ENCODE results near the gene FYCO1.

The FYCO1 gene

DNA sequence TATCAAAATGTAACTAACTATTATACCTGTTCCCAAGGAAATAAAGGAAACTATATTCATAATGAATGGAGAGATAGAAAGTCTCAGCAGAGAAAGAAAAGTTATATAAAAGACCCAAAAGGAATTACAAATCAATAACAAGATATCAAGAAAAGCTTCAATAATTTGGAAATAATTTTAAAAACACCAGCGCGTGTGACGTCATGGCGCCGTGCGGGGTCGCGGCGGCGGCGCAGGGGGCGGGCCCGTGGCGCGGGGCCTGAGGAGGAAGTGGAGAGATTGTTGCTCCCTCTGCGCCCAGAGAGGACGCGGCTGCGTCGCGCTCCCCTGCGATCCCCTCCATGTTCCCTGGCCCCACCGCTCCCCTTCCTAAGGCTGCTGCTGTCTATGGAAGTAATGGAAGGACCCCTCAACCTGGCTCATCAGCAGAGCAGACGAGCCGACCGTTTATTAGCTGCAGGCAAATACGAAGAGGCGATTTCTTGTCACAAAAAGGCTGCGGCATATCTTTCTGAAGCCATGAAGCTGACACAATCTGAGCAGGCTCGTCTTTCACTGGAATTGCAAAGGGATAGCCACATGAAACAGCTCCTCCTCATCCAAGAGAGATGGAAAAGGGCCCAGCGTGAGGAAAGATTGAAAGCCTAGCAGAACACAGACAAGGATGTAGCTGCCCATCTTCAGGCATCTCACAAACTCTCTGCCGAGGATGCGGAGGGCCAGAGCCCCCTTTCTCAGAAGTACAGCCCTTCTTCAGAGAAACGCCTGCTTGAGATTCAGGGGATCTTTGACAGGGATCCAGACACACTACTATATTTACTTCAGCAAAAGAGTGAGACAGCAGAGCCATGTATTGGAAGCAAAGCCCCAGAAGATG, 27.5 kb upstream of the FYCO1 start:
- Histone ChIP-seq H3K36me3 (ENCODE audit: control insufficient read depth, insufficient read depth, low read length) (no peaks in the 10 kb centered on the region), H3K27me3 (ENCODE audit: control insufficient read depth, insufficient read depth, low read length) (no peaks in the 10 kb centered on the region), H3K4me1 (ENCODE audit: control insufficient read depth, insufficient read depth, low read length) (no peaks in the 10 kb centered on the region), H3K27ac (ENCODE audit: low read depth, low read length) (no peak overlapping the region), H3K9ac (ENCODE audit: low read length) (no peak overlapping the region), H3K4me3 (ENCODE audit: low read length) (no peak overlapping the region)

DNA sequence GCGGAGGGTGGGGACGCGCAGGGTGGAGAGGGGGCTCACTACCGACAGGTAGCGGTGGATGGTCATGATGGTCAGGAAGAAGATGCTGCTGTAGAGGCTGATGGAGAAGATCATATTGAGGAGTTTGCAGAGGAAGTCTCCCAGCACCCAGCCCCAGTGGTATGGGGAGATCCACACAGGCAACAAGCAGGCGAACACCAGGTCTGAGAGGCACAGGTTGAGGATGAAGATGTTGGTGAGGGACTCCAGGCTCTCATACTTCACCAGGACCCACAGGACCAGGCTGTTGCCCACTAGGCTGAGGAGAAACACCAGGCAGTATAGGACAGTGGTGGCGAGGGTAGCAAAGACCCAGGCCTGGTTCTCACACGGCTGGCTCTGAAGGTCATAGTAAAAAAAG, 25.9 kb upstream of the FYCO1 start:
- no peaks in the 10 kb centered on the region for H3K27me3 ChIP-seq (ENCODE audit: control insufficient read depth, insufficient read depth, low read length)
- H3K9ac ChIP-seq (ENCODE audit: low read length), result no peak overlapping the region

GRCh38 chr3:46020766-46021510, 25.3 kb upstream of the FYCO1 start:
- H3K9ac ChIP-seq (ENCODE audit: low read length), result no peak overlapping the region
- H3K4me3 ChIP-seq (ENCODE audit: low read length), result no peak overlapping the region
- H3K27me3 ChIP-seq (ENCODE audit: control insufficient read depth, insufficient read depth, low read length), result no peaks in the 10 kb centered on the region
- no peak overlapping the region for H3K27ac ChIP-seq (ENCODE audit: low read depth, low read length)
- no peaks in the 10 kb centered on the region for H3K4me1 ChIP-seq (ENCODE audit: control insufficient read depth, insufficient read depth, low read length)
- H3K36me3 ChIP-seq (ENCODE audit: control insufficient read depth, insufficient read depth, low read length), result no peaks in the 10 kb centered on the region

More for the DNA sequence above, 25.9 kb upstream of the FYCO1 start:
- Histone ChIP-seq H3K27ac (ENCODE audit: low read depth, low read length) (no peak overlapping the region), H3K36me3 (ENCODE audit: control insufficient read depth, insufficient read depth, low read length) (no peaks in the 10 kb centered on the region), H3K4me3 (ENCODE audit: low read length) (no peak overlapping the region), H3K4me1 (ENCODE audit: control insufficient read depth, insufficient read depth, low read length) (no peaks in the 10 kb centered on the region)

- H3K27me3 ChIP-seq (ENCODE audit: control insufficient read depth, insufficient read depth, low read length), result no peaks in the 10 kb centered on the region
- no peak overlapping the region for H3K4me3 ChIP-seq (ENCODE audit: low read length)
- H3K9ac ChIP-seq (ENCODE audit: low read length), result no peak overlapping the region
- H3K4me1 ChIP-seq (ENCODE audit: control insufficient read depth, insufficient read depth, low read length), result no peaks in the 10 kb centered on the region
- no peak overlapping the region for H3K27ac ChIP-seq (ENCODE audit: low read depth, low read length)
- H3K36me3 ChIP-seq (ENCODE audit: control insufficient read depth, insufficient read depth, low read length), result no peaks in the 10 kb centered on the region
Measured at GRCh38 chr3:46019707-46020106, 24.1 kb upstream of the FYCO1 start.

- Histone ChIP-seq H3K27me3 (ENCODE audit: control insufficient read depth, insufficient read depth, low read length) (no peaks in the 10 kb centered on the region), H3K36me3 (ENCODE audit: control insufficient read depth, insufficient read depth, low read length) (no peaks in the 10 kb centered on the region), H3K4me3 (ENCODE audit: low read length) (no peak overlapping the region), H3K27ac (ENCODE audit: low read depth, low read length) (no peak overlapping the region), H3K9ac (ENCODE audit: low read length) (no peak overlapping the region), H3K4me1 (ENCODE audit: control insufficient read depth, insufficient read depth, low read length) (no peaks in the 10 kb centered on the region)
Measured at GRCh38 chr3:46017720-46018119, 22.1 kb upstream of the FYCO1 start.

DNA sequence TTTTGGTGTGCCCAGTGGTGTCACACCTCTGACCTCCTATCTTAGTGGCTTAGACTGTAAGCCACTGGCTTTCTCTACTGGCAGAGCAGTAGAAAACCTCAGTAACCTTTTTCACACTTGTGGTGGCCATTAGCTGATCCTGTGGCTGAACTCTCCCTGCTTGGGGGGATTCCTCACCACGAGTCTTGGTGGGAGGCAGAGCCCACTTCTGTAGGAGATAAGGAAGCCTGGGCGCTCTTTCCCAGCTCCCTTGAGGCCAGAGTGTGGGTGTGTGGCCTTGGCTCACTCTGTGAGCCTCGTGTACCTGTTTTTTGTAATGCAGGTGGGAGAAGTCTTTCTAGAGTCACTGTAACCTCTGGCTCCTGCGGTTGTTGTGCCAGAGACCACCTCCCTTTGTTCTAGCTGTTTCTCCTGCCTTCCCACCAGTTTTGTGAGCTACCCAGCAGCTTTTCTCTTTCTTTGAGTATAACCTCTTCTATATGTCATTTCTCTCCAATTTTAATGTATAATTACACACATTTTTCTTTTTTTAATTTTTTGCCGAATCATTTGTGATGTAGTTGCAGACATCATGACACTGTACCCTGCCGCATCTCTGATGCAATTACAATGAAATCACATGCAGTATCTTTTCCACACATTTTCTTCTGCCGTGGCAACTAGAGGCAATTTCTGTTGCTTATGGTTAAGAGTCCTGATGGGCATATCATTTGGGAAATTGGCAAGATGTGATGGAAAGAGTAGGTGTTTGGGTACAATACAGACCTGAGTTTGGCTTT, 17.9 kb upstream of the FYCO1 start:
- Histone ChIP-seq H3K9ac (ENCODE audit: low read length) (no peak overlapping the region), H3K27ac (ENCODE audit: low read depth, low read length) (no peak overlapping the region), H3K4me3 (ENCODE audit: low read length) (no peak overlapping the region), H3K27me3 (ENCODE audit: control insufficient read depth, insufficient read depth, low read length) (no peaks in the 10 kb centered on the region), H3K4me1 (ENCODE audit: control insufficient read depth, insufficient read depth, low read length) (no peaks in the 10 kb centered on the region), H3K36me3 (ENCODE audit: control insufficient read depth, insufficient read depth, low read length) (no peaks in the 10 kb centered on the region)

GRCh38 chr3:46012246-46012645, 16.6 kb upstream of the FYCO1 start:
- Histone ChIP-seq H3K4me1 (ENCODE audit: control insufficient read depth, insufficient read depth, low read length) (no peaks in the 10 kb centered on the region), H3K4me3 (ENCODE audit: low read length) (no peak overlapping the region), H3K36me3 (ENCODE audit: control insufficient read depth, insufficient read depth, low read length) (no peaks in the 10 kb centered on the region), H3K27ac (ENCODE audit: low read depth, low read length) (no peak overlapping the region), H3K27me3 (ENCODE audit: control insufficient read depth, insufficient read depth, low read length) (no peaks in the 10 kb centered on the region), H3K9ac (ENCODE audit: low read length) (no peak overlapping the region)

DNA sequence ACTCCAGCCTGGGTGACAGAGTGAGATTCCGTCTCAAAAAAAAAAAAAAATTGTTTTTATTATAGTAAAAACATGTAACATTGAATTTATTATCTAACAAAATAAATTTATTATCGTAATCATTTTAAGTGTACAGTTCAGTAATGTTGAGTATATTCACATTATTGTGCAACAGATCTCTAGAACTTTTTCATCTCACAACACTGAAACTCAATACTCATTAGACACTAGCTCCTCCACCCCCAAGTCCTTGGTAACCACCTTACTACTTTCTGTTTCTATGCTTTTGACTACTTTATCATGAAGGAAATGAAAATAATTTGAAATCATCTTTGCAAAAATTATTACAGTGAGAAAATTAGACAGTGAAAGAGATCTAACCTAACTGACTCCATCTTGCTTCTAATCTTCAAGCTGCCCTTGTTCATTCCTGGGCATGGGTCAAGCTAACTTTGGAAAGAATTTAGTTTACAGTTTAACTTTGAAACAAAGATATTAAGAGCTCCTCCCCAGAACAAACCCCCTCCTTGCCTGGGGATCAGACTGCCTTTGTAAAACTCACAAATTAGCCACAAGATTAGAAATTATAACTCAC, 15.0 kb upstream of the FYCO1 start:
- no peak overlapping the region for H3K9ac ChIP-seq (ENCODE audit: low read length)
- no peak overlapping the region for H3K27ac ChIP-seq (ENCODE audit: low read depth, low read length)
- no peaks in the 10 kb centered on the region for H3K27me3 ChIP-seq (ENCODE audit: control insufficient read depth, insufficient read depth, low read length)
- peaks cover 4% of the 10 kb centered on the region for H3K4me1 ChIP-seq (ENCODE audit: control insufficient read depth, insufficient read depth, low read length)
- no peaks in the 10 kb centered on the region for H3K36me3 ChIP-seq (ENCODE audit: control insufficient read depth, insufficient read depth, low read length)
- H3K4me3 ChIP-seq (ENCODE audit: low read length), result no peak overlapping the region

DNA sequence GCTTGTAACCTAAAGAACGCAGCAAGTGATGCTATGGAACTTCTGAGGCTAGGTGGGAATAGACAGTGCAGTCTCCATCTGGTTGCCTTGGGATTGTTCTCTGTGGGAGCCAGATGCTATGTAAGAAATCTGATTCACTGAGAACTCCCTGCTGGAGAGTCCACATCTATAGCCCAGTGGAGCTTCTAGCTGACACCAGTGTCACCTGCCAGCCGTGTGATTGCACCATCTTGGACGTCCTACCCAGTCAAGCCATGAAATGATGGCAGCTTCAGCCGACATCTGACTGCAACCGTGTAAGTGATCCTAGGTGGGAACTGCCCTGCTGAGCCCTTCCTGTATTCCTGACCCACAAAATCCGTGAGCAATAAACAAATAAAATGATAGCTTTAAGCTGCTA, 12.4 kb upstream of the FYCO1 start:
- H3K36me3 ChIP-seq (ENCODE audit: control insufficient read depth, insufficient read depth, low read length), result no peaks in the 10 kb centered on the region
- no peak overlapping the region for H3K9ac ChIP-seq (ENCODE audit: low read length)
- peaks cover 4% of the 10 kb centered on the region for H3K4me1 ChIP-seq (ENCODE audit: control insufficient read depth, insufficient read depth, low read length)
- no peaks in the 10 kb centered on the region for H3K27me3 ChIP-seq (ENCODE audit: control insufficient read depth, insufficient read depth, low read length)
- H3K27ac ChIP-seq (ENCODE audit: low read depth, low read length), result no peak overlapping the region
- H3K4me3 ChIP-seq (ENCODE audit: low read length), result no peak overlapping the region

GRCh38 chr3:46007280-46007679, 11.7 kb upstream of the FYCO1 start:
- Histone ChIP-seq H3K36me3 (ENCODE audit: control insufficient read depth, insufficient read depth, low read length) (no peaks in the 10 kb centered on the region), H3K27ac (ENCODE audit: low read depth, low read length) (no peak overlapping the region)

GRCh38 chr3:46006238-46007032, 10.8 kb upstream of the FYCO1 start:
- H3K4me1 ChIP-seq (ENCODE audit: control insufficient read depth, insufficient read depth, low read length), result peaks cover 4% of the 10 kb centered on the region
- H3K27me3 ChIP-seq (ENCODE audit: control insufficient read depth, insufficient read depth, low read length), result no peaks in the 10 kb centered on the region
- H3K36me3 ChIP-seq (ENCODE audit: control insufficient read depth, insufficient read depth, low read length), result no peaks in the 10 kb centered on the region
- H3K27ac ChIP-seq (ENCODE audit: low read depth, low read length), result no peak overlapping the region
- H3K9ac ChIP-seq (ENCODE audit: low read length), result no peak overlapping the region
- H3K4me3 ChIP-seq (ENCODE audit: low read length), result no peak overlapping the region

More at GRCh38 chr3:46007280-46007679, 11.7 kb upstream of the FYCO1 start:
- no peaks in the 10 kb centered on the region for H3K27me3 ChIP-seq (ENCODE audit: control insufficient read depth, insufficient read depth, low read length)
- H3K4me3 ChIP-seq (ENCODE audit: low read length), result no peak overlapping the region
- H3K9ac ChIP-seq (ENCODE audit: low read length), result no peak overlapping the region
- peaks cover 4% of the 10 kb centered on the region for H3K4me1 ChIP-seq (ENCODE audit: control insufficient read depth, insufficient read depth, low read length)
